Trophoblast cell (in vitro differentiated cells and primary cell): ENCODE data around the gene CELF5.

ENCODE experiments used
- DNase-seq, 2 donors: peaks; one replicate each; pipeline ENCODE4 v3.0.0-alpha.2; 2016
- H2AFZ ChIP-seq: 2 replicates; pipeline ENCODE4 v1.6.1; 2013; ENCODE audit warnings: low read length, moderate library complexity, mild to moderate bottlenecking; ENCODE audit not compliant: insufficient read depth, poor library complexity
- H2AK5ac ChIP-seq: 2 replicates; pipeline ENCODE4 v1.6.1; 2013; ENCODE audit warnings: mild to moderate bottlenecking, low read length
- H2BK120ac ChIP-seq: 2 replicates; pipeline ENCODE4 v1.6.1; 2013; ENCODE audit warnings: low read length, mild to moderate bottlenecking, moderate library complexity; ENCODE audit not compliant: insufficient read depth, poor library complexity
- H2BK12ac ChIP-seq: 2 replicates; pipeline ENCODE4 v1.6.1; 2013; ENCODE audit warnings: mild to moderate bottlenecking, low read length, moderate library complexity
- H2BK5ac ChIP-seq: 2 replicates; pipeline ENCODE4 v1.6.1; 2013; ENCODE audit warnings: low read length, low read depth, moderate library complexity, mild to moderate bottlenecking; ENCODE audit not compliant: poor library complexity
- H3K14ac ChIP-seq: 2 replicates; pipeline ENCODE4 v1.6.1; 2013; ENCODE audit warnings: mild to moderate bottlenecking, low read length
- H3K18ac ChIP-seq: 2 replicates; pipeline ENCODE4 v1.6.1; 2013; ENCODE audit warnings: mild to moderate bottlenecking, low read length
- H3K23ac ChIP-seq: 2 replicates; pipeline ENCODE4 v1.6.1; 2013; ENCODE audit warnings: low read length
- H3K27ac ChIP-seq: 2 replicates; pipeline ENCODE4 v1.5.1; 2013; ENCODE audit warnings: low read depth, mild to moderate bottlenecking, inconsistent platforms, low read length, moderate library complexity
- H3K27me3 ChIP-seq: 2 replicates; pipeline ENCODE4 v1.6.1; 2013; ENCODE audit warnings: inconsistent platforms, mild to moderate bottlenecking, low read length, moderate library complexity; ENCODE audit not compliant: insufficient read depth
- H3K36me3 ChIP-seq, 2 experiments: 1 replicate in 1 of 2; 2 replicates in 1 of 2; pipeline ENCODE4 v1.6.1; 2013; ENCODE audit warnings: low read length in 2 of 2, mild to moderate bottlenecking in 2 of 2, moderate library complexity in 1 of 2; ENCODE audit not compliant: insufficient read depth in 2 of 2, control insufficient read depth in 1 of 2
- H3K4ac ChIP-seq: 2 replicates; pipeline ENCODE4 v1.6.1; 2013; ENCODE audit warnings: low read depth, mild to moderate bottlenecking, low read length, moderate library complexity
- H3K4me1 ChIP-seq, 2 experiments: 1 replicate in 1 of 2; 2 replicates in 1 of 2; pipeline ENCODE4 v1.6.1; 2013; ENCODE audit warnings: low read length in 2 of 2, mild to moderate bottlenecking in 2 of 2, moderate library complexity in 1 of 2; ENCODE audit not compliant: insufficient read depth in 2 of 2, control insufficient read depth in 1 of 2
- H3K4me2 ChIP-seq: 2 replicates; pipeline ENCODE4 v1.6.1; 2013; ENCODE audit warnings: inconsistent platforms, mild to moderate bottlenecking, low read length, moderate library complexity
- H3K4me3 ChIP-seq: 2 replicates; pipeline ENCODE4 v1.5.1; 2013; ENCODE audit warnings: mild to moderate bottlenecking, low read depth, low read length, inconsistent platforms
- H3K79me1 ChIP-seq: one replicate; pipeline ENCODE4 v1.6.1; 2013; ENCODE audit warnings: low read length
- H3K79me2 ChIP-seq: 2 replicates; pipeline ENCODE4 v1.6.1; 2013; ENCODE audit warnings: low read length, mild to moderate bottlenecking; ENCODE audit not compliant: control insufficient read depth, insufficient read depth, poor library complexity
- H3K9ac ChIP-seq: 2 replicates; pipeline ENCODE4 v1.6.1; 2013; ENCODE audit warnings: mild to moderate bottlenecking, low read length
- H3K9me3 ChIP-seq: 2 replicates; pipeline ENCODE4 v1.6.1; 2013; ENCODE audit warnings: low read depth, mild to moderate bottlenecking, control low read depth, inconsistent platforms, low read length; ENCODE audit not compliant: insufficient read depth
- H4K12ac ChIP-seq: 2 replicates; pipeline ENCODE4 v1.6.1; 2013; ENCODE audit warnings: low read depth, mild to moderate bottlenecking, low read length, moderate library complexity
- H4K8ac ChIP-seq: 2 replicates; pipeline ENCODE4 v1.6.1; 2013; ENCODE audit warnings: low read depth, mild to moderate bottlenecking, low read length, moderate library complexity
- H4K91ac ChIP-seq: one replicate; pipeline ENCODE4 v1.6.1; 2013; ENCODE audit warnings: low read depth, mild to moderate bottlenecking, low read length, moderate library complexity
- WGBS: extraction: QIAGEN DNeasy Blood & Tissue Kit; methylation state at CpG from one replicate; pipeline ENCODE4 v1.1.7; 2013; ENCODE audit warnings: missing lambda C conversion rate; ENCODE audit not compliant: insufficient read length, insufficient coverage; ENCODE audit errors: extremely low coverage; 5-methylcytosine and 5-hydroxymethylcytosine counted together

The CELF5 gene

GRCh38 chr19:3278749-3279148, 54.3 kb downstream of the CELF5 start:
- Histone ChIP-seq H3K36me3 (no peaks in the 10 kb centered on the region), H3K4ac (no peak overlapping the region), H3K79me2 (no peaks in the 10 kb centered on the region), H2AFZ (no peak overlapping the region), H4K91ac (no peak overlapping the region), H2BK5ac (no peak overlapping the region), H4K8ac (no peak overlapping the region), H3K14ac (no peak overlapping the region), H3K23ac (no peak overlapping the region), H3K27me3 (no peaks in the 10 kb centered on the region), H2AK5ac (no peak overlapping the region), H3K9me3 (peaks cover 7% of the 10 kb centered on the region), H3K27ac (no peak overlapping the region), H4K12ac (no peak overlapping the region), H2BK120ac (no peak overlapping the region), H3K79me1 (no peaks in the 10 kb centered on the region), H3K4me1 (peaks cover 2 to 4% of the 10 kb centered on the region in 2 experiments), H2BK12ac (no peak overlapping the region), H3K4me3 (no peak overlapping the region), H3K9ac (no peak overlapping the region), H3K18ac (no peak overlapping the region), H3K4me2 (no peak overlapping the region)
- no peak for DNase-seq
- no CpG with 5 or more reads among the region's 5 CpGs for WGBS

- H3K4ac ChIP-seq = no peak overlapping the region
- H3K4me1 ChIP-seq = peaks cover 2 to 4% of the 10 kb centered on the region in 2 experiments
- no peak overlapping the region for H4K91ac ChIP-seq
- H3K18ac ChIP-seq = no peak overlapping the region
- H2BK5ac ChIP-seq = no peak overlapping the region
- no peak overlapping the region for H4K8ac ChIP-seq
- H2AK5ac ChIP-seq = no peak overlapping the region
- no peaks in the 10 kb centered on the region for H3K27me3 ChIP-seq
- no peak overlapping the region for H3K9ac ChIP-seq
- H3K4me3 ChIP-seq = no peak overlapping the region
- no peak overlapping the region for H4K12ac ChIP-seq
- no peak overlapping the region for H3K27ac ChIP-seq
- no peak overlapping the region for H2BK12ac ChIP-seq
- H3K36me3 ChIP-seq = no peaks in the 10 kb centered on the region
- no peak overlapping the region for H3K4me2 ChIP-seq
- H2AFZ ChIP-seq = no peak overlapping the region
- no peaks in the 10 kb centered on the region for H3K79me2 ChIP-seq
- WGBS = no CpG with 5 or more reads among the region's 7 CpGs
- no peaks in the 10 kb centered on the region for H3K79me1 ChIP-seq
- no peak for DNase-seq
- H3K14ac ChIP-seq = no peak overlapping the region
- H3K9me3 ChIP-seq = peaks cover 5% of the 10 kb centered on the region
- H2BK120ac ChIP-seq = no peak overlapping the region
- H3K23ac ChIP-seq = no peak overlapping the region
Measured at GRCh38 chr19:3279306-3279705, 54.8 kb downstream of the CELF5 start.

GRCh38 chr19:3281026-3281425, 56.6 kb downstream of the CELF5 start:
- H2AFZ ChIP-seq = no peak overlapping the region
- no peak overlapping the region for H3K4me2 ChIP-seq
- H2BK12ac ChIP-seq = no peak overlapping the region
- no peak overlapping the region for H2BK120ac ChIP-seq
- no peaks in the 10 kb centered on the region for H3K79me2 ChIP-seq
- H2BK5ac ChIP-seq = no peak overlapping the region
- H4K12ac ChIP-seq = no peak overlapping the region
- no peak overlapping the region for H3K18ac ChIP-seq
- no CpG with 5 or more reads among the region's 21 CpGs for WGBS
- H4K91ac ChIP-seq = no peak overlapping the region
- H2AK5ac ChIP-seq = no peak overlapping the region
- no peak overlapping the region for H3K4ac ChIP-seq
- H3K27ac ChIP-seq = no peak overlapping the region
- H4K8ac ChIP-seq = no peak overlapping the region
- no peaks in the 10 kb centered on the region for H3K4me1 ChIP-seq
- no peak overlapping the region for H3K14ac ChIP-seq
- no peak overlapping the region for H3K23ac ChIP-seq
- DNase-seq = no peak
- no peaks in the 10 kb centered on the region for H3K27me3 ChIP-seq
- peaks cover 9% of the 10 kb centered on the region for H3K9me3 ChIP-seq
- H3K79me1 ChIP-seq = no peaks in the 10 kb centered on the region
- no peaks in the 10 kb centered on the region for H3K36me3 ChIP-seq
- H3K4me3 ChIP-seq = no peak overlapping the region
- no peak overlapping the region for H3K9ac ChIP-seq

- no peaks in the 10 kb centered on the region for H3K27me3 ChIP-seq
Measured at GRCh38 chr19:3282155-3282554, 57.7 kb downstream of the CELF5 start.

More at GRCh38 chr19:3282155-3282554, 57.7 kb downstream of the CELF5 start:
- Histone ChIP-seq H2BK12ac (no peak overlapping the region), H3K79me1 (no peaks in the 10 kb centered on the region), H3K9ac (no peak overlapping the region), H4K8ac (no peak overlapping the region), H3K18ac (no peak overlapping the region), H2AFZ (no peak overlapping the region), H3K27ac (no peak overlapping the region), H4K12ac (no peak overlapping the region), H3K23ac (no peak overlapping the region), H3K14ac (no peak overlapping the region), H3K4me2 (no peak overlapping the region), H3K79me2 (no peaks in the 10 kb centered on the region), H3K9me3 (peaks cover 9% of the 10 kb centered on the region), H2BK120ac (no peak overlapping the region), H3K4ac (no peak overlapping the region), H2AK5ac (no peak overlapping the region), H3K4me1 (no peaks in the 10 kb centered on the region), H4K91ac (no peak overlapping the region), H3K4me3 (no peak overlapping the region), H2BK5ac (no peak overlapping the region), H3K36me3 (no peaks in the 10 kb centered on the region)
- DNase-seq = no peak
- no CpG with 5 or more reads among the region's 14 CpGs for WGBS
